NCI-H187 (cell line): ENCODE data around the gene NXPH3.

Experiments used
- DNase-seq, 2 experiments: peaks; one replicate each; lab custom pipeline; 2025; lab: John Stamatoyannopoulos, UW

NXPH3 gene

DNA sequence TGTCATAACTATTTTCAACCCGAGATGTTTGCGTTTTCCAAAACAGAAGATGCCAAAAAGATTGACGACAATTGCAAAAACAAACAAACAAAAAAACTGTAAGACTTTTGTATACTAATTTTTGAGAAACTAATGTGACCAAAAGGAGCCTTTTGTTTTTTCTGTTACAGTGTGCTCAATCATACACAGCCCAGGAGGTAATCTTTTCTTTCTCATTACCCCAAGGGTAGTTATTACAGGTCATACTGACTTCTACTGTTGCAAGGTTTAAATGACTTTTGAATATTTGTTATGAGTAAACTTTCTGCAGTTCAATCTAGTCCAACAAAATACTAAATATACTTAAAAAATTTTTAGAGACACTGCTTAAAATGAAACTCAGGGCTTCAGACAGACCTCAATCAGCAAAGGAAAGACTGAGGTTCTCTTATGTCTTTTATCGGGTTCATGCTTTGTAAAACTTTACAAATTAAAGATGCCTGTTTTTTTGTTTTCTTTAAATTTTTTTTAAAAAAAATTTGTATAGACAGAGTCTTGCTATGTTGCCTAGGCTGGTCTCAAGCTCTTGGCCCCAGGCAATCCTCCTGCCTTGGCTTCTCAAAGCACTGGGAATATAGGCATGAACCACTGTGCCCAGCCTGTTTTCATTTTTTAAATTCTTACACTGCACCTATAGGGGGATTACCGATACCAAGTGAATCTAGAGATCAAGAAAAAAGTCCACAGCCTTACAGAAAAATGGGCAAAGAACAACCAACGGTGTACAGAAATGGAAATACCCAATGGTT, 54.6 kb downstream of the NXPH3 start:
- DNase-seq: no peak

DNA sequence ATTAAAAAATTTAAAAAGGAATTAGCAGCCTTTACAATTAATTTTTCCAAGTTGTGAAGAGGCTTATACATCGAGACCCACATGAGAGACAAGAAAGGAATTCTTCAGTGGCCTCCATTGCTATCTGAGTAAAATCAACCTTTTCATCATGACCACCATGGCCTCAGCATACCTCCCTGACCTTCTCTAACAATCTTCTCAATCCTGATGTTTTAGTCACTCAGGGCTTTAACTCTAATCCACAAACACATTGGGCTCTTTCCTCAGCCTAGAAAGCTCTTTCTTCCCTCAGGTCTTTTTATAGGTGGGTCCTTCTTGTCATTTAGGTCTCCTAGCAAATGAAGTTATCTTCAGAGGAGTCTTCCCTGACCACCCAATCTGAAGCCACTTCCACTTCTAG, 55.8 kb downstream of the NXPH3 start:
- DNase-seq: no peak
